Skeletal muscle tissue (tissue), 4 donors: ENCODE results near the gene ZNF410. TPM values are rescaled to one million over a fixed set of nuclear protein-coding genes. Genes with fewer than 3 reads are reported as not detected.
"Not testable (repeated sequence)": the region's sequence is repeated elsewhere in the genome, so short reads cannot be mapped to it uniquely, and the experiment has no call there.

ENCODE experiments used
- H3K27ac ChIP-seq: one replicate; pipeline ENCODE4 v1.7.0; 2013; ENCODE audit warnings: mild to moderate bottlenecking, low read depth, low read length, inconsistent platforms
- H3K27me3 ChIP-seq, 3 donors: one replicate each; pipeline ENCODE4 v1.7.0; 2013; ENCODE audit warnings: low read length in 3 of 3; ENCODE audit not compliant: control insufficient read depth in 3 of 3, insufficient read depth in 3 of 3
- H3K36me3 ChIP-seq, 3 donors: one replicate each; pipeline ENCODE4 v1.7.0; 2013; ENCODE audit warnings: low read length in 3 of 3; ENCODE audit not compliant: control insufficient read depth in 3 of 3, insufficient read depth in 3 of 3
- H3K4me1 ChIP-seq, 3 donors: one replicate each; pipeline ENCODE4 v1.7.0; 2013; ENCODE audit warnings: low read length in 3 of 3, mild to moderate bottlenecking in 3 of 3; ENCODE audit not compliant: control insufficient read depth in 3 of 3, insufficient read depth in 3 of 3
- H3K4me3 ChIP-seq, 3 donors: one replicate each; pipeline ENCODE4 v1.7.0; 2013; ENCODE audit warnings: low read length in 3 of 3
- H3K9ac ChIP-seq, 3 donors: one replicate each; pipeline ENCODE4 v1.7.0; 2013; ENCODE audit warnings: low read length in 3 of 3, mild to moderate bottlenecking in 3 of 3, moderate library complexity in 2 of 3, low read depth in 1 of 3
- H3K9me3 ChIP-seq, 3 donors: one replicate each; pipeline ENCODE4 v1.7.0; 2013; ENCODE audit warnings: low read length in 3 of 3; ENCODE audit not compliant: control insufficient read depth in 3 of 3
- total RNA-seq: library from RNA; depleted of rRNA; stranded (reverse); fragments of >200 nt; gene quantifications from one replicate; pipeline ENCODE4 v1.2.3, GENCODE V29; 2014
- donor health status: Osteomylitis.

ZNF410 gene
- total RNA-seq, 1 donor from 2014 or later, result 71.0 TPM

- Histone ChIP-seq H3K4me1 (no peaks in the 10 kb centered on the region), H3K27me3 (no peaks in the 10 kb centered on the region), H3K36me3 (peaks cover 14 to 56% (median 47%) of the 10 kb centered on the region in 3 donors), H3K4me3 (no peak overlapping the region), H3K9ac (no peak overlapping the region), H3K9me3 (no peaks in the 10 kb centered on the region), H3K27ac (no peak overlapping the region)
These were observed 23.0 kb downstream of the ZNF410 start for GRCh38 chr14:73909681-73910080.

DNA sequence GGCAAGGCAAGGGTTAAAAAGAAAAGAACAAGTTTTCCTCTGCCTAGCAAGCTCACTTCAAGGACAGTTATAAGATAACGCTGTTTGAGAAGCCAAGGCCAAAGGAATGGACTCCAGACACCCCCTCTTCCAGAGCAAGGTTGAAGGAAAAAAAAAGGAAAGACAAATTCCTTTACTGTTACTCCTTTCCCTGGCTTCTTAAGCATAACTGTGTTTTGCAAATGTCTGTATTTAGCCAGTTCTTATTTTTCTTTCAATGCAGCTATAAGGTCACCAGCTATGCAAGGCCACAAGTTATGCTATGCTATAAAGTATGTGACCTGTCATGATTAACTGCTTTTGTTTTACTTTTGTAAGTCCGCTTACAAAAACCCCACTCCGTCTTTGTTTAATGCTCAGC is 26.6 kb downstream of the ZNF410 start:
- Histone ChIP-seq H3K4me3 (no peak overlapping the region), H3K4me1 (no peaks in the 10 kb centered on the region), H3K27ac (no peak overlapping the region), H3K9ac (no peak overlapping the region), H3K9me3 (no peaks in the 10 kb centered on the region), H3K36me3 (peaks cover 11 to 39% (median 20%) of the 10 kb centered on the region in 3 donors), H3K27me3 (no peaks in the 10 kb centered on the region)

DNA sequence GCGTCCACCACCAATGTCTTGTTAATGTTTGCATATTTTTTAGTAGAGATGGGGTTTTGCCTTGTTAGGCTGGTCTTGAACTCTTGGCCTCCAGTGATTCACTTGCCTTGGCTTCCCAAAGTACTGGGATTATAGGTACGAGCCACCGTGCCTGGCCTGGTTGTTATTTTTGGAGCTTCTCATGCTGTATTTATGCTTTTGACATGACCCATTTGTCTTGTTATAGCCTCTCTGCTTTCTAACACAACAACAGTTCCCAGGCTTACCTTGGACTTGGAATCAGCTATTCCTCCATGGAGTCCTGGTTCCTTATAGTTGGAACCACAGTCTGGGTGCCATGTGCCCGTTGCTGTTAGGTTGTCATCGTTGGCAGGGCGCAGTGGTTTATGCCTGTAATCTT is 29.7 kb downstream of the ZNF410 start:
- Histone ChIP-seq H3K9me3 (no peaks in the 10 kb centered on the region), H3K4me1 (no peaks in the 10 kb centered on the region), H3K4me3 (no peak overlapping the region), H3K36me3 (peaks cover 16 to 28% (median 17%) of the 10 kb centered on the region in 3 donors), H3K27me3 (no peaks in the 10 kb centered on the region), H3K9ac (no peak overlapping the region), H3K27ac (no peak overlapping the region)

DNA sequence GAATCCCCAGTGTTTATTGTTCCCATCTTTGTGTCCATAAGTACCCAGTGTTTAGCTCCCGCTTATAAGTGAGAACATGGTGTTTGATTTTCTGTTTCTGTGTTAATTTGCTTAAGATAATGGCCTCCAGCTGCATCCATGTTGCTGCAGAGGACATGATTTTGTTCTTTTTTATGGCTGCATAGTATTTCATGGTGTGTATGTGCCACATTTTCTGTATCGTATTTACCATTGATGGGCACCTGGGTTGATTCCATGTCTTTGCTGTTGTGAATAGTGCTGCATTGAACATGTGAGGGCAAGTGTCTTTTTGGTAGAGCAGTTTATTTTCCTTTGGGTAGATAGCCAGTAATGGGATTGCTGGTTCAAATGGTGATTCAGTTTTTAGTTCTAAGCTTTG is 32.8 kb downstream of the ZNF410 start:
- not testable (repeated sequence) for H3K4me1 ChIP-seq, H3K9ac ChIP-seq, H3K9me3 ChIP-seq, H3K27ac ChIP-seq, H3K27me3 ChIP-seq, H3K4me3 ChIP-seq
- peaks cover 26 to 48% (median 33%) of the 10 kb centered on the region in 3 donors for H3K36me3 ChIP-seq

DNA sequence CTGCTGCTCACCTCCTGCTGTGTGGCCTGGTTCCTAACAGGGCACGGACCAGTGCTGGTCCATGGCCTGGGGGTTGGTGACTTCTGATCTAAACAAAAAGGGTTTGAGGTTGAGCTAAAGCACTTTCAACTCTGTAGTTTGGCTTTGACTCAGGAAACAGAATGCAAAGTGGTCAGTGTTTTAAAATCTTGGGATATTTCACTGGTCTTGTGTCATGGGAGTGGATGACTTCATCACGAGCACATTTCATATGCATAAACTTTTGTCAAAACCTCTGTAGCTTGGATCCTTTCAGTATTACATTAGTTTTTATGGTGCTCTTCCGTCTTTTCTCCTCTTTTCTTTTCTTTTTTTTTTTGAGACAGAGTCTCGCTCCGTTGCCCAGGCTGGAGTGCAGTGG is 37.7 kb downstream of the ZNF410 start:
- no peaks in the 10 kb centered on the region for H3K27me3 ChIP-seq
- no peaks in the 10 kb centered on the region for H3K9me3 ChIP-seq
- H3K36me3 ChIP-seq, result peaks cover 34 to 76% (median 61%) of the 10 kb centered on the region in 3 donors

GRCh38 chr14:73935666-73936065 is 49.0 kb downstream of the ZNF410 start:
- H3K36me3 ChIP-seq, result peaks cover 33 to 64% (median 47%) of the 10 kb centered on the region in 3 donors
- H3K27ac ChIP-seq, result no peak overlapping the region
- no peak overlapping the region for H3K4me3 ChIP-seq
- H3K4me1 ChIP-seq, result no peaks in the 10 kb centered on the region
- H3K27me3 ChIP-seq, result no peaks in the 10 kb centered on the region
- no peak overlapping the region for H3K9ac ChIP-seq
- H3K9me3 ChIP-seq, result no peaks in the 10 kb centered on the region

More for the DNA sequence above, 37.7 kb downstream of the ZNF410 start:
- Histone ChIP-seq H3K9ac (no peak overlapping the region), H3K4me3 (no peak overlapping the region), H3K4me1 (no peaks in the 10 kb centered on the region), H3K27ac (no peak overlapping the region)

GRCh38 chr14:73936548-73936947 is 49.9 kb downstream of the ZNF410 start:
- H3K27me3 ChIP-seq, result no peaks in the 10 kb centered on the region
- H3K36me3 ChIP-seq, result peaks cover 32 to 55% (median 42%) of the 10 kb centered on the region in 3 donors
- H3K4me3 ChIP-seq, result no peak overlapping the region
- H3K9me3 ChIP-seq, result no peaks in the 10 kb centered on the region
- H3K9ac ChIP-seq, result no peak overlapping the region
- H3K27ac ChIP-seq, result no peak overlapping the region
- no peaks in the 10 kb centered on the region for H3K4me1 ChIP-seq

GRCh38 chr14:73937012-73937411 is 50.4 kb downstream of the ZNF410 start:
- Histone ChIP-seq H3K27me3 (no peaks in the 10 kb centered on the region), H3K27ac (no peak overlapping the region), H3K4me1 (no peaks in the 10 kb centered on the region), H3K4me3 (no peak overlapping the region), H3K36me3 (peaks cover 27 to 50% (median 37%) of the 10 kb centered on the region in 3 donors), H3K9ac (no peak overlapping the region), H3K9me3 (no peaks in the 10 kb centered on the region)

GRCh38 chr14:73942180-73942579 is 55.5 kb downstream of the ZNF410 start:
- H3K4me1 ChIP-seq, result peaks cover 5 to 16% (median 10%) of the 10 kb centered on the region in 3 donors
- no peak overlapping the region for H3K4me3 ChIP-seq
- H3K9me3 ChIP-seq, result no peaks in the 10 kb centered on the region
- no peak overlapping the region for H3K27ac ChIP-seq
- H3K36me3 ChIP-seq, result peaks cover 21 to 44% (median 39%) of the 10 kb centered on the region in 3 donors
- no peak overlapping the region for H3K9ac ChIP-seq
- H3K27me3 ChIP-seq, result no peaks in the 10 kb centered on the region

- peaks cover 21 to 38% (median 32%) of the 10 kb centered on the region in 3 donors for H3K36me3 ChIP-seq
- no peaks in the 10 kb centered on the region for H3K9me3 ChIP-seq
- H3K27me3 ChIP-seq, result no peaks in the 10 kb centered on the region
- no peak overlapping the region for H3K27ac ChIP-seq
- no peak overlapping the region for H3K4me3 ChIP-seq
- H3K4me1 ChIP-seq, result peaks cover 5 to 16% (median 10%) of the 10 kb centered on the region in 3 donors
- H3K9ac ChIP-seq, result no peak overlapping the region
These were observed 56.4 kb downstream of the ZNF410 start for GRCh38 chr14:73943083-73943482.
